Right atrium auricular region (tissue), 2 donors: ENCODE measurements around the gene LRRC38. TPM values are rescaled to one million over a fixed set of nuclear protein-coding genes. Genes with fewer than 3 reads are reported as not detected.

Experiments
- DNase-seq: peaks from one replicate; pipeline ENCODE4 v3.0.0-alpha.2; 2019; ENCODE audit warnings: low spot score
- H3K27ac ChIP-seq, 2 donors: fragments of 200-600 bp; sonication (generic); 1 replicate in 1 of 2; 2 replicates in 1 of 2; pipeline ENCODE4 v1.5.1; 2016 to 2019
- H3K27me3 ChIP-seq, 2 donors: fragments of 200-600 bp; sonication (generic); one replicate each; pipeline versions ENCODE4 v1.5.1 to v1.6.0; 2017 to 2019
- H3K36me3 ChIP-seq: fragments of 200-600 bp; sonication (generic); one replicate; pipeline ENCODE4 v1.5.1; 2016
- H3K4me1 ChIP-seq, 2 donors: fragments of 200-600 bp; sonication (generic); one replicate each; pipeline versions ENCODE4 v1.5.1 to v1.6.0; 2017 to 2019
- H3K4me3 ChIP-seq, 2 donors: fragments of 200-600 bp; sonication (generic); 1 replicate in 1 of 2; 2 replicates in 1 of 2; pipeline ENCODE4 v1.5.1; 2017 to 2019; ENCODE audit warnings: mild to moderate bottlenecking in 1 of 2, moderate library complexity in 1 of 2
- H3K9me3 ChIP-seq, 2 donors: fragments of 200-600 bp; sonication (generic); one replicate each; pipeline ENCODE4 v1.5.1; 2019
- total RNA-seq, 2 donors: library from RNA; depleted of rRNA; stranded (reverse); fragments of >200 nt; gene quantifications; one replicate each; pipeline ENCODE4 v1.1.0, GENCODE V29; 2016
- TF ChIP-seq, protein P1 (sequence below), 2 donors: fragments of 200-600 bp; sonication (generic); IDR thresholded peaks; one replicate each; pipeline ENCODE4 v1.5.1; 2019; ENCODE audit warnings: antibody characterized with exemption in 2 of 2

LRRC38 gene
- total RNA-seq, 2 donors from 2014 or later, result 0.98 TPM; not detected in 1

DNA sequence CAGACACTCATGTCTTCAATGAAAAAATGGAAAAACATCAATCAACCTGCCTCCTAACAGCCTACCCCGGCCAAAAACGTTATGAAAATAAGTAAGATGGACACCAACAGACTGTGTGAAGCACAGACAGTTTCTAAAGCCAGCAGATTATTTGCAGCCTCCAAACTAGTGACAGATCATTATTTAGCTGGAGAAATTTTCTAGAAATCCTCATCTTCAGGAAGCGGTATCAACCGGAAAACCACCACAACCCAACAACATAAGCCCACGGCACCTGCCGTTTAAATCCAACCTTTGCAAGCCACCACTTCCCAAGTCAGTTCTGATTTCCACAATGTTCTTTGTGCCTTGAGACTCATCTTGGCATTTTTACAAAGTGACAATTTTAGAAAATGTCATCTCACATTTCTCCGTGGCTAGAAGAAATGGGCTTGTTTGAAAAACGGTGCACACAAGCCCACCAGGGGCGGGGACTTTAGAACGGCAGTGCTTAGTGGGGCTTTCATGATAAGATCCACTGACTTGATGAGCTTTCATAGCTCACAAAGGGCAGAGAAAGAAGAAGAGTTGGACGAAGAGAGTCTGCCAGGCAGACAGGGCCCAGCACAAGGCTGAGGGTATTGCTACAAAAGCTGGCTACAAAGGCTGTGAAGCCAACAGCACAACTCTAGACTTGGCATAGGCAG is 34.5 kb downstream of the LRRC38 start:
- H3K27ac ChIP-seq, result no peak overlapping the region
- no peak overlapping the region for H3K4me3 ChIP-seq
- H3K9me3 ChIP-seq, result peaks cover 0 to 7% of the 10 kb centered on the region in 2 donors
- H3K36me3 ChIP-seq, result no peaks in the 10 kb centered on the region
- DNase-seq, result no peak
- H3K4me1 ChIP-seq, result no peaks in the 10 kb centered on the region
- TF ChIP-seq, protein P1, sequence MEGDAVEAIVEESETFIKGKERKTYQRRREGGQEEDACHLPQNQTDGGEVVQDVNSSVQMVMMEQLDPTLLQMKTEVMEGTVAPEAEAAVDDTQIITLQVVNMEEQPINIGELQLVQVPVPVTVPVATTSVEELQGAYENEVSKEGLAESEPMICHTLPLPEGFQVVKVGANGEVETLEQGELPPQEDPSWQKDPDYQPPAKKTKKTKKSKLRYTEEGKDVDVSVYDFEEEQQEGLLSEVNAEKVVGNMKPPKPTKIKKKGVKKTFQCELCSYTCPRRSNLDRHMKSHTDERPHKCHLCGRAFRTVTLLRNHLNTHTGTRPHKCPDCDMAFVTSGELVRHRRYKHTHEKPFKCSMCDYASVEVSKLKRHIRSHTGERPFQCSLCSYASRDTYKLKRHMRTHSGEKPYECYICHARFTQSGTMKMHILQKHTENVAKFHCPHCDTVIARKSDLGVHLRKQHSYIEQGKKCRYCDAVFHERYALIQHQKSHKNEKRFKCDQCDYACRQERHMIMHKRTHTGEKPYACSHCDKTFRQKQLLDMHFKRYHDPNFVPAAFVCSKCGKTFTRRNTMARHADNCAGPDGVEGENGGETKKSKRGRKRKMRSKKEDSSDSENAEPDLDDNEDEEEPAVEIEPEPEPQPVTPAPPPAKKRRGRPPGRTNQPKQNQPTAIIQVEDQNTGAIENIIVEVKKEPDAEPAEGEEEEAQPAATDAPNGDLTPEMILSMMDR (IDR thresholded peaks at IDR 0.05), result no peak
- H3K27me3 ChIP-seq, result no peaks in the 10 kb centered on the region

DNA sequence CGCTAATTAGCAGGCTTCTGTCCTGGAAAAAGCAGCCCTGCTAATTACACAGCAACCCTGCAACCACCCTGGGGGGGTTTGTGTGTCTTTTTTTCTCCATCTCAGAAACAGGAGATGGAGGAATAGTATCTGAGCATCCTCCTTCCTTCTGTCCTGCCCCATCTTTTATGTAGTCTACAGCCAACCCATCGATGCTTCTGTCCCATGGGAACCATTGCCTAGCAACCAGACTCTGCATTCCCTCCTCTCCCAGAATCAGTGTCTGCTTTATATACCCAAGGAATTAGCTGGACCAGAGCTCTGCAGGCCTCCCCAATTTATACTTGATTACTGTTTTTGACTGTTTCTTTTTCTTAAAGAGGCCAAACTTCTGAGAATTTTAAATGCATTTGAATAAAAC is 35.1 kb downstream of the LRRC38 start:
- Histone ChIP-seq H3K4me1 (no peaks in the 10 kb centered on the region), H3K27me3 (no peaks in the 10 kb centered on the region), H3K36me3 (no peaks in the 10 kb centered on the region), H3K4me3 (no peak overlapping the region), H3K27ac (no peak overlapping the region), H3K9me3 (peaks cover 0 to 7% of the 10 kb centered on the region in 2 donors)
- no peak for DNase-seq
- TF ChIP-seq, protein P1 (IDR thresholded peaks at IDR 0.05), result no peak

DNA sequence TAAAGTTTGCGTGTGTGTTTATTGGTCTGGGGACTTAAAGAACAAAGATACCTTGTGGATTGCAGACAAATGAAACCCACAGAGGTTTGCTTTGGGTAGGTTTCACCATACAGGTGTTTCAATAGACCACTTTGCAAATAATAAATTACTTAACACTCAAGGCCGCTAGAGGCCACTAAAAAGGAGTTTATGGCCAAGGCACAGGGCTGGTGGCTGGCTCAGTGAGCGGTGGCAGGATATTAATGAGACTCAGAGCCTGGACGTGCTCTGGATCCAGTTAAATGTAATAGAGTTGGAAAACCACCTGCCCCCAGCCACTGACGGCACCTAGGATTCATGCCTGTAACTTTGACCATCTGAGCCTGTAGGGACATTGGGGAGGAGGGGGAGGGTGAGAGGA is 44.5 kb downstream of the LRRC38 start:
- DNase-seq, result no peak
- Histone ChIP-seq H3K4me1 (no peaks in the 10 kb centered on the region), H3K4me3 (no peak overlapping the region), H3K27me3 (no peaks in the 10 kb centered on the region), H3K36me3 (no peaks in the 10 kb centered on the region), H3K9me3 (no peaks in the 10 kb centered on the region), H3K27ac (no peak overlapping the region)
- TF ChIP-seq, protein P1 (IDR thresholded peaks at IDR 0.05), result peak in 1 of 2 donors; percentile 50

DNA sequence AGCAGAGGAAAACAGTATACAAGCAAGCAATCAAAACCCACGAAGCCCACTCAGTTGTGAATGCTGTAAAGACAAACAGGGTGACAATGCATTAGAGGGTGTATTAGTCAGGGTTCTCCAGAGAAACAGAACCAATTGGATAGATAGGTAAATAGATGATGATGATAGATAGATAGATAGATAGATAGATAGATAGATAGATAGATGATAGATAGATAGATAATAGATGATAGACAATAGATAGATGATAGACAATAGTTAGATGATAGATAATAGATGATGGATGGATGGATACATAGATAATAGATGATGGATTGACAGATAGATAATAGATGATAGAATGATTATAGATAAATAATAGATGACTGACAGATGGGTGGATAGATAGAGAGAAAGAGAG is 48.3 kb downstream of the LRRC38 start:
- TF ChIP-seq, protein P1 (IDR thresholded peaks at IDR 0.05), result no peak
- Histone ChIP-seq H3K4me3 (no peak overlapping the region), H3K27ac (no peak overlapping the region), H3K9me3 (no peaks in the 10 kb centered on the region), H3K27me3 (no peaks in the 10 kb centered on the region), H3K4me1 (peaks cover 0 to 8% of the 10 kb centered on the region in 2 donors), H3K36me3 (no peaks in the 10 kb centered on the region)
- DNase-seq, result no peak

DNA sequence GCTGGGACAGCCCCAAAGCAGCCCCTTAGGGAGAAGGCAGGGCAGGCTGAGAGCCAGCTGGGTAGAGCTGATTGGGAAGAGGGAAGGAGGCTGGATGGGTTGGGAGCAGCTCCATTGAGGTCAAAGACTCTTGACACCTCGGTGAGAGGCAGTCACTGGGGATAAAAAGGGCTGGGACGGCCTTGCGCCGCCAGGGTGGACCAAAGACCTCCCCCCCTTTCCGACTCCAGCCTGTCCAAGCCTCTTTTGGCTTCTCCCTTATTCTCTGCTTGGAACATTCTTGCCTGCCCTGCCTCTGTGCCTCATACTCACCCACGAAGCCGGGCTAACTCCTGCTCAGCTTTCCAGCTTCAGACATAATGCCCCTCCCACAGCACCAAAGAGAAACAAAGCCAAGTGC is 51.1 kb downstream of the LRRC38 start:
- no peaks in the 10 kb centered on the region for H3K36me3 ChIP-seq
- DNase-seq, result no peak
- H3K4me3 ChIP-seq, result no peak overlapping the region
- no peaks in the 10 kb centered on the region for H3K9me3 ChIP-seq
- H3K27ac ChIP-seq, result no peak overlapping the region
- peaks cover 0 to 8% of the 10 kb centered on the region in 2 donors for H3K4me1 ChIP-seq
- no peaks in the 10 kb centered on the region for H3K27me3 ChIP-seq
- TF ChIP-seq, protein P1 (IDR thresholded peaks at IDR 0.05), result no peak

DNA sequence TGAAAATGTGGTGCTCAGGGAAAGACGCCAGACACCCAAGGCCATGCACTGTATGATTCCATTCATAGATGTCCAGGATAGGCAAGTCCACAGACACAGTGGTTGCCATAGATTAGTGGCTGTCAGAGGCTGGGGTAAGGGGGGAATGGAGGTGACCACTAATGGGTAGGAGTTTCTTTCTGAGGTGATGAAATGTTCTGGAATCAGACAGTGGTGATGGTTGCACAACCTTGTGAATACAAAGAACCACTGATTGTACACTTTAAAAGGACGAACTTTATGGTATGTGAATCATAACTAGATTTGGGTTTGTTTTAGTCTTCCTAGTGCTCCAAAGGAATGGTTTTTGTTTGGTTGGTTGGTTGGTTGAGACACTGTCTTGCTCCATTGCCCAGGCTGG is 51.8 kb downstream of the LRRC38 start:
- Histone ChIP-seq H3K27ac (no peak overlapping the region), H3K4me3 (no peak overlapping the region), H3K9me3 (no peaks in the 10 kb centered on the region), H3K4me1 (peaks cover 0 to 10% of the 10 kb centered on the region in 2 donors), H3K36me3 (no peaks in the 10 kb centered on the region), H3K27me3 (no peaks in the 10 kb centered on the region)
- TF ChIP-seq, protein P1 (IDR thresholded peaks at IDR 0.05), result no peak
- DNase-seq, result no peak
